Activated naive CD4-positive, alpha-beta T cell (primary cell): Measurements from ENCODE around the gene IP6K3.
A peak's percentile ranks its signal among the peaks of the same experiment; 100 is the strongest.

Experiments used
- DNase-seq, 4 experiments: peaks; one replicate each; lab custom pipeline; 2025; lab: John Stamatoyannopoulos, UW

The IP6K3 gene

GRCh38 chr6:33759887-33760629 is 13.4 kb upstream of the IP6K3 start:
- no peak for DNase-seq

GRCh38 chr6:33758815-33759216 is 12.1 kb upstream of the IP6K3 start:
- DNase-seq = no peak

- no peak for DNase-seq
Measured at GRCh38 chr6:33757906-33758305, 11.2 kb upstream of the IP6K3 start.

GRCh38 chr6:33757113-33757512 is 10.4 kb upstream of the IP6K3 start:
- no peak for DNase-seq

- no peak for DNase-seq
Measured at GRCh38 chr6:33756211-33756954, 9.7 kb upstream of the IP6K3 start.

- no peak for DNase-seq
Measured at GRCh38 chr6:33755070-33755869, 8.6 kb upstream of the IP6K3 start.

GRCh38 chr6:33754222-33754621 is 7.5 kb upstream of the IP6K3 start:
- no peak for DNase-seq

- no peak for DNase-seq
Measured at GRCh38 chr6:33752646-33753015, 5.9 kb upstream of the IP6K3 start.

- DNase-seq = no peak
Measured at GRCh38 chr6:33751771-33752645, 5.3 kb upstream of the IP6K3 start.

GRCh38 chr6:33750244-33750991 is 3.7 kb upstream of the IP6K3 start:
- no peak for DNase-seq

- DNase-seq = no peak
Measured at GRCh38 chr6:33749401-33749800, 2.7 kb upstream of the IP6K3 start.

- no peak for DNase-seq
Measured at GRCh38 chr6:33748841-33749240, 2.1 kb upstream of the IP6K3 start.

- no peak for DNase-seq
Measured at GRCh38 chr6:33747823-33748222, 1.1 kb upstream of the IP6K3 start.

GRCh38 chr6:33746036-33746600 is 587 bp downstream of the IP6K3 start:
- no peak for DNase-seq

- DNase-seq = no peak
Measured at GRCh38 chr6:33745548-33745947, 1.2 kb downstream of the IP6K3 start.

GRCh38 chr6:33744895-33745546 is 1.7 kb downstream of the IP6K3 start:
- no peak for DNase-seq

GRCh38 chr6:33744001-33744848 is 2.5 kb downstream of the IP6K3 start:
- DNase-seq = peak; percentile 33 to 68 (median 58)

- no peak for DNase-seq
Measured at GRCh38 chr6:33742837-33743236, 3.9 kb downstream of the IP6K3 start.

GRCh38 chr6:33742092-33742491 is 4.6 kb downstream of the IP6K3 start:
- no peak for DNase-seq
